DOHH2 (cell line): ENCODE results near the gene ANKRD13C.

Experiments
- H3F3A ChIP-seq: fragments of 200-600 bp; sonication (generic), shearing (Covaris generic); 2 replicates; pipeline ENCODE4 v1.6.0; 2016; ENCODE audit warnings: antibody characterized with exemption, mild to moderate bottlenecking; ENCODE audit not compliant: control insufficient read depth, insufficient read depth
- H3K27ac ChIP-seq: fragments of 200-600 bp; sonication (generic); 2 replicates; pipeline ENCODE4 v1.5.1; 2014; ENCODE audit warnings: low read depth, mild to moderate bottlenecking, low read length, moderate library complexity
- H3K27me3 ChIP-seq: fragments of 200-600 bp; sonication (generic); 2 replicates; pipeline ENCODE4 v1.6.1; 2014; ENCODE audit warnings: mild to moderate bottlenecking, low read length, mixed read lengths; ENCODE audit not compliant: control insufficient read depth
- H3K36me3 ChIP-seq: fragments of 200-600 bp; sonication (generic); 2 replicates; pipeline ENCODE4 v1.6.1; 2014; ENCODE audit warnings: mild to moderate bottlenecking, low read length, moderate library complexity, mixed read lengths; ENCODE audit not compliant: control insufficient read depth
- H3K4me1 ChIP-seq: fragments of 200-600 bp; sonication (generic); 2 replicates; pipeline ENCODE4 v1.6.1; 2014; ENCODE audit warnings: mild to moderate bottlenecking, low read length, mixed read lengths; ENCODE audit not compliant: control insufficient read depth
- H3K4me2 ChIP-seq: fragments of 200-600 bp; sonication (generic); 2 replicates; pipeline ENCODE4 v1.6.0; 2014; ENCODE audit warnings: mild to moderate bottlenecking, low read length, moderate library complexity
- H3K4me3 ChIP-seq: fragments of 200-600 bp; sonication (generic); 2 replicates; pipeline ENCODE4 v1.5.1; 2014; ENCODE audit warnings: mild to moderate bottlenecking, low read length, mixed read lengths
- H3K79me2 ChIP-seq: fragments of 200-600 bp; sonication (generic); 2 replicates; pipeline ENCODE4 v1.6.1; 2014; ENCODE audit warnings: mild to moderate bottlenecking, low read length, mixed read lengths; ENCODE audit not compliant: control insufficient read depth
- H3K9me2 ChIP-seq: fragments of 200-600 bp; sonication (generic); replicated peaks from 2 replicates; pipeline ENCODE4 v1.6.1; 2014; ENCODE audit warnings: mild to moderate bottlenecking, low read length, mixed read lengths; ENCODE audit not compliant: control insufficient read depth
- H3K9me3 ChIP-seq: fragments of 200-600 bp; sonication (generic); 2 replicates; pipeline ENCODE4 v1.6.1; 2014; ENCODE audit warnings: antibody characterized with exemption, low read length, mixed read lengths; ENCODE audit not compliant: control insufficient read depth, insufficient read depth
- H4K20me1 ChIP-seq: fragments of 200-600 bp; sonication (generic); 2 replicates; pipeline ENCODE4 v1.6.0; 2014; ENCODE audit warnings: low read depth, mild to moderate bottlenecking, antibody characterized with exemption, low read length, moderate library complexity; ENCODE audit not compliant: control insufficient read depth, insufficient read depth
- EZH2phosphoT487 ChIP-seq: fragments of 200-600 bp; sonication (generic); IDR thresholded peaks from 2 replicates; pipeline ENCODE4 v1.6.1; 2017; ENCODE audit warnings: borderline replicate concordance, mild to moderate bottlenecking, antibody characterized with exemption, low read length, moderate library complexity, mixed read lengths
- TF ChIP-seq, protein P1 (sequence below): fragments of 200-600 bp; sonication (generic); IDR thresholded peaks from one replicate; pipeline ENCODE4 v1.5.1; 2014; ENCODE audit warnings: antibody characterized with exemption, mild to moderate bottlenecking, low read depth, low read length; ENCODE audit not compliant: poor library complexity, severe bottlenecking

ANKRD13C gene

GRCh38 chr1:70358921-70359564 is 4.5 kb upstream of the ANKRD13C start:
- H4K20me1 ChIP-seq, result no peaks in the 10 kb centered on the region
- H3K4me1 ChIP-seq, result peaks cover 11% of the 10 kb centered on the region
- H3F3A ChIP-seq, result no peaks in the 10 kb centered on the region
- H3K27me3 ChIP-seq, result no peaks in the 10 kb centered on the region
- no peaks in the 10 kb centered on the region for H3K9me3 ChIP-seq
- no peak overlapping the region for H3K4me3 ChIP-seq
- TF ChIP-seq, protein P1, sequence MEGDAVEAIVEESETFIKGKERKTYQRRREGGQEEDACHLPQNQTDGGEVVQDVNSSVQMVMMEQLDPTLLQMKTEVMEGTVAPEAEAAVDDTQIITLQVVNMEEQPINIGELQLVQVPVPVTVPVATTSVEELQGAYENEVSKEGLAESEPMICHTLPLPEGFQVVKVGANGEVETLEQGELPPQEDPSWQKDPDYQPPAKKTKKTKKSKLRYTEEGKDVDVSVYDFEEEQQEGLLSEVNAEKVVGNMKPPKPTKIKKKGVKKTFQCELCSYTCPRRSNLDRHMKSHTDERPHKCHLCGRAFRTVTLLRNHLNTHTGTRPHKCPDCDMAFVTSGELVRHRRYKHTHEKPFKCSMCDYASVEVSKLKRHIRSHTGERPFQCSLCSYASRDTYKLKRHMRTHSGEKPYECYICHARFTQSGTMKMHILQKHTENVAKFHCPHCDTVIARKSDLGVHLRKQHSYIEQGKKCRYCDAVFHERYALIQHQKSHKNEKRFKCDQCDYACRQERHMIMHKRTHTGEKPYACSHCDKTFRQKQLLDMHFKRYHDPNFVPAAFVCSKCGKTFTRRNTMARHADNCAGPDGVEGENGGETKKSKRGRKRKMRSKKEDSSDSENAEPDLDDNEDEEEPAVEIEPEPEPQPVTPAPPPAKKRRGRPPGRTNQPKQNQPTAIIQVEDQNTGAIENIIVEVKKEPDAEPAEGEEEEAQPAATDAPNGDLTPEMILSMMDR, result no peak
- TF ChIP-seq EZH2phosphoT487, result no peak
- no peaks in the 10 kb centered on the region for H3K9me2 ChIP-seq
- no peak overlapping the region for H3K4me2 ChIP-seq
- peaks cover 19% of the 10 kb centered on the region for H3K79me2 ChIP-seq
- no peaks in the 10 kb centered on the region for H3K36me3 ChIP-seq
- H3K27ac ChIP-seq, result no peak overlapping the region

DNA sequence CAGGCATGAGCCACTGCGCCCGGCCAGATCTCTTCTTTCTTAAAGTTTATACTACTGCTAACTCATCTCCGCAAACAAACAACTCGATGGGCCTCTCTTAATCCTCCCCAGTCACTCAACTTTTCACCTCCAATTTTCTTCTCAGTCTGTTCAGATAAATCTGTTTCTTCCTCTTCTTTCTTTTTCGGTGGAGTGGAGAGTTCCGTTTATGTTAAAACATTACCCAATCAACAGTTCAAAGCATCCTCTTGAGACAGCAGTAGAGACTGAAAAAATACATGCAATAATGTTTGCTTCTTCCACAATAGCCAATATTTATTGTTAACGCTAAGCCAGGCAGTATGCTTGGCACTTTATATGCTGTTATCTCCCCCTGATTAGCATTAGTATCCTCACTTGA is 1.4 kb upstream of the ANKRD13C start:
- Histone ChIP-seq H4K20me1 (peaks cover 3% of the 10 kb centered on the region; the same call in 1 of the 2 replicates), H3K4me3 (peak overlapping the region; percentile 80)

DNA sequence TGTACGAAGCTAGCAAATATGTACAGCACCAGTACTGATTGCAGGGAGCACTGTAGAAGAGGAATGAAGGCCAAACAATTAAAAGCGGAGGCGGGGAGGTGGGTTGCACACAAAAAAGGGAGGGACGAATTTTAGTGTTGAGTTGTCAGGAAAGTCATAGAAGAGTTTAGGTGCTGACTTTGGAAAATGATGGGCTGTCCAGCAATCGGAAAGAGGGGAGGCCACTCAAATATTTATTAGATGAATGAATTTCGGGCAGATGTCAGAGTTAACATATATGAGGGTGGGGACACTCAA is 537 bp upstream of the ANKRD13C start:
- H3K36me3 ChIP-seq, result peaks cover 17% of the 10 kb centered on the region
- H3K4me2 ChIP-seq, result peak overlapping the region; percentile 88
- no peak for TF ChIP-seq EZH2phosphoT487
- TF ChIP-seq, protein P1, result no peak
- H3K4me3 ChIP-seq, result peak overlapping the region; percentile 80
- H3F3A ChIP-seq, result no peaks in the 10 kb centered on the region
- H3K27me3 ChIP-seq, result no peaks in the 10 kb centered on the region
- no peaks in the 10 kb centered on the region for H3K9me3 ChIP-seq
- H3K79me2 ChIP-seq, result peaks cover 58% of the 10 kb centered on the region
- peak overlapping the region; percentile 45; the same call in 1 of the 2 replicates for H3K27ac ChIP-seq
- no peaks in the 10 kb centered on the region for H3K9me2 ChIP-seq
- peaks cover 3% of the 10 kb centered on the region; the same call in 1 of the 2 replicates for H4K20me1 ChIP-seq
- H3K4me1 ChIP-seq, result peaks cover 23% of the 10 kb centered on the region

More for the DNA sequence above, 1.4 kb upstream of the ANKRD13C start:
- Histone ChIP-seq H3K36me3 (peaks cover 15% of the 10 kb centered on the region), H3F3A (no peaks in the 10 kb centered on the region), H3K27ac (no peak overlapping the region), H3K27me3 (no peaks in the 10 kb centered on the region), H3K4me1 (peaks cover 23% of the 10 kb centered on the region), H3K9me2 (no peaks in the 10 kb centered on the region), H3K79me2 (peaks cover 50% of the 10 kb centered on the region), H3K4me2 (peak overlapping the region; percentile 88), H3K9me3 (no peaks in the 10 kb centered on the region)
- TF ChIP-seq, protein P1, result no peak
- no peak for TF ChIP-seq EZH2phosphoT487
